Measurements from ENCODE around the gene ZBTB8A. TPM values are rescaled to one million over a fixed set of nuclear protein-coding genes. Genes with fewer than 3 reads are reported as not detected.

The ZBTB8A gene
- 3.4 to 4.2 TPM (median 3.6 TPM) in 5 replicates for total RNA-seq (2022; extraction: Qiagen RNA extraction)

GRCh38 chr1:32538887-32539583 lies at the start of gene ZBTB8A:
TSS of gene ZBTB8A (plus strand) at chr1:32539427. CDS start at chr1:32592932, 53,505 bp downstream.

DNA sequence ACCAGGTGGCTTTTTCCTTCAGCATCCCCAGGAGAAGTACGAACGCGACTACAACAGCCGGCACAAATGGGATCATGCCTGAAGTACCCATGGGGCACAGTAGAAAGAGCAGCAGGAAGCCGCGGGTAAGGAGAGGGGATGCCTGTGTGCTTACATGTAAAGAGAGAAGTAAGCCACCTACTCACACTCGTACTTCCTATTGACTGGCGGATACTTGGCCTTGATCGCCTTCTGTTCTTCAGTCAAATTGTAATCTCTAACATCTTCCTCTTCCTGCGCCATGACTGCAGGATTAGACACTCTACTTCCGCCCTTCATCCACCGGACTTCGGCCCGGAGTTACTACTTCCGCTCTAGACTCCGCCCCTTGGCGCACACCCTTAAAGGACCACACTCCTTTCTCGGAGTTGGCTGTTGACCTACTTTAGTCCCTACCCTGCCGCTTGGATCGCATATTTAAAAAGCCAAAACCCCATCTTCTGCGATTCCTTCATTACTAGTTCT lies 111.1 kb downstream of the ZBTB8A start, which contains the start of gene ZBTB8OS:
ZBTB8OS (minus strand) TSS at position 303 of the 504 bp plus-strand sequence; CDS start at position 282, 21 bp downstream.

GRCh38 chr1:32650752-32651460 lies 111.7 kb downstream of the ZBTB8A start, which contains the start of gene RBBP4:
TSS of gene RBBP4 (plus strand) at chr1:32651208. CDS start at chr1:32651307, 99 bp downstream.

Other genes with a start within 250 kb of the ZBTB8A start
- gene HDAC1, start 247.3 kb upstream of the ZBTB8A start, total RNA-seq (2022; extraction: Qiagen RNA extraction), result 53.0 to 60.3 TPM (median 56.2 TPM) in 5 replicates
- 57.0 to 77.4 TPM (median 72.1 TPM) in 5 replicates for gene MARCKSL1, start 203.2 kb upstream of the ZBTB8A start, total RNA-seq (2022; extraction: Qiagen RNA extraction)
- gene FAM229A, start 176.9 kb upstream of the ZBTB8A start, total RNA-seq (2022; extraction: Qiagen RNA extraction), result 2.3 to 4.4 TPM (median 3.8 TPM) in 5 replicates
- 0.07 to 0.11 TPM in 2 of 5 replicates, not detected in the others for gene TSSK3, start 176.9 kb upstream of the ZBTB8A start, total RNA-seq (2022; extraction: Qiagen RNA extraction)
- gene BSDC1, start 145.0 kb upstream of the ZBTB8A start, total RNA-seq (2022; extraction: Qiagen RNA extraction), result 19.1 to 22.7 TPM (median 22.3 TPM) in 5 replicates
- gene ZBTB8B, start 74.4 kb upstream of the ZBTB8A start, total RNA-seq (2022; extraction: Qiagen RNA extraction), result under 0.01 TPM in 1 of 5 replicates, not detected in the others
- gene ZBTB8OS, start 111.1 kb downstream of the ZBTB8A start, total RNA-seq (2022; extraction: Qiagen RNA extraction), result 29.7 to 56.0 TPM (median 37.5 TPM) in 5 replicates
- 67.8 to 98.9 TPM (median 78.6 TPM) in 5 replicates for gene RBBP4, start 111.8 kb downstream of the ZBTB8A start, total RNA-seq (2022; extraction: Qiagen RNA extraction)
- 9.1 to 14.8 TPM (median 12.4 TPM) in 5 replicates for gene SYNC, start 163.3 kb downstream of the ZBTB8A start, total RNA-seq (2022; extraction: Qiagen RNA extraction)